GM19395 (cell line): ENCODE data around the gene RTN4RL2.

Experiments used
- ATAC-seq: cut with Tn5 transposase; IDR thresholded peaks from one replicate; pipeline ENCODE4 v1.9.1; 2021; ENCODE audit warnings: mild to moderate bottlenecking, moderate library complexity; ENCODE audit not compliant: unreplicated experiment

RTN4RL2 gene

GRCh38 chr11:57461841-57462489, 1.6 kb downstream of the RTN4RL2 start:
- no peak for ATAC-seq

GRCh38 chr11:57462597-57462996, 2.3 kb downstream of the RTN4RL2 start:
- ATAC-seq = no peak

GRCh38 chr11:57463671-57464538, 3.6 kb downstream of the RTN4RL2 start:
- ATAC-seq = no peak

DNA sequence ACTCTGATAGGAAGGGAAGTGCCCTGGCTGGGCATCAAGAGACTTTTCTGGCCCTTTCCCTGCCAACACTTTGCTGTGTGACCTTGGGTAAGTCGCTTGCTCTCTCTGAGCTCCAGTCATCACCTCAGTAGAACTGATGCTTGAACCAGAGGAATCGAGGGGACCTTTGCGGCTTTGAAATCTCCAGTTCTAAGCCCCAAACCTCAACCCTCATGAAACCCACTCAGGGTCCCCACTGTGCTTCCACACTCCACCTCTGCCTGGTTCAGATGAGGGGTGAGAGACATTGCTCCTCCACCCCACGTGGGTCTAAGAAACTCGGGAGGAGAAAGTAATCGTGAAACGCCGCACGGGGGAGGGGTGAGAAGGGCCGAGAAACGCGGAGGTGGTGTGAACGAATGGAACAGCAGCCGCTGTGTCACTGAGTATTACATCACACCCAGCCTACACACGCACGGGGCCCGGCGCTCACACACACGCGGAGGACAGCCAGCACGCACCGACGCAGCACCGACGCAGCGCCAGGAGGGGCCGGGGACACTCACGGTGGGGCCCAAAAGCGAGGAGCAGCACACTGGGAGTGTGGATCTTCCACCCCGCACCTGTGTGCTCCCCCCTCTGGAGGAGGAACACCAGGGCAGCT, 4.3 kb downstream of the RTN4RL2 start:
- no peak for ATAC-seq

GRCh38 chr11:57466680-57467079, 6.4 kb downstream of the RTN4RL2 start:
- no peak for ATAC-seq

- ATAC-seq = no peak
Observed at GRCh38 chr11:57467508-57468157, 7.3 kb downstream of the RTN4RL2 start.

DNA sequence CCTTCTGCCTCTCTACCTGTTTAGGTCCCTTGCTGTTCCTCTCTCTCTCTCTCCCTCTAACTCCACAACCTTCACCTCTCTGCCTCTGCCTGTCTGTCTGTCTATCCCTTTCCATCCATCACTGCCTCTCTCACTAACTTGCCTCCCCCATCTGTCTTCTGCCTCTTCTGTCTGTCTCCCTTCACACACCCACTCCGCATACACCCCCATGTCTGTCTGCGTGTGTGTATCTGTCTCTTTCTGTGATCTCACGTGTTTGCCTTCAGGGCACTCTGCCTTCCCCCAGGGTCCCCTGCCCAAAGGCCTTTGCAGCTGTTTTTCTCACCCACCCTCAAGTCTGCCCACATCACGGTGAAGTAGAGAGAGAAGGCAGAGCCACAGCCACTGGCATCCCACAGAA, 7.9 kb downstream of the RTN4RL2 start:
- no peak for ATAC-seq

GRCh38 chr11:57469268-57469667, 8.9 kb downstream of the RTN4RL2 start:
- no peak for ATAC-seq

GRCh38 chr11:57471496-57471895, 11.2 kb downstream of the RTN4RL2 start:
- ATAC-seq = no peak

DNA sequence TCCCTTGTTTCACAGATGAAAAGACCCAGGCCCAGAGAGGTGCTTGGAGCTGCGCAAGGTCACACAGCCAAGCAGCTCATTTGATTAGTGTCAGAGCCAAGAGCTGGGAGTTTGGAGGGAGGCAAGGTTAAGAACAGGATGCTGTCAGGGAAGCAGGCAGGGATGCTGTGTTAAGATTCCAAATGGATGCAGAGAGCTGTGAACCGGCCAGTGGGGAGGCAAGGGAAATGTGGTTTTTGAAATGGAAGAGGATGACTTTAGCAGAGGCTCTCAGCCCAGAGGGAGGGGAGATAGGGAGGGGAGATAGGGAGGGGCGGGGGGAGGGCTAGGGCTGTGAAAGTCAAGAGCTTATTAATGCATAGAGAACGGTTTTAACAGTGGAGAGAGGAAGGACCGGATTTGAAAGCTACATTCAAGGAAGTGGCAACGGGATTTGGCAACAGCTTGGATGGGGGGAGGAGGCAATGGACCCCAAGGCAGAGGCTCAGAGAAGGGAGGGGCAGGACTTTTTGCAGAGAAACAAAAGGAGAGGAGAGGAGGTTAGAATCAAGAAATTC, 13.0 kb downstream of the RTN4RL2 start:
- no peak for ATAC-seq

GRCh38 chr11:57474017-57474802, 13.9 kb downstream of the RTN4RL2 start:
- peak; percentile 34 for ATAC-seq

- no peak for ATAC-seq
Observed at GRCh38 chr11:57474803-57475115, 14.4 kb downstream of the RTN4RL2 start.

DNA sequence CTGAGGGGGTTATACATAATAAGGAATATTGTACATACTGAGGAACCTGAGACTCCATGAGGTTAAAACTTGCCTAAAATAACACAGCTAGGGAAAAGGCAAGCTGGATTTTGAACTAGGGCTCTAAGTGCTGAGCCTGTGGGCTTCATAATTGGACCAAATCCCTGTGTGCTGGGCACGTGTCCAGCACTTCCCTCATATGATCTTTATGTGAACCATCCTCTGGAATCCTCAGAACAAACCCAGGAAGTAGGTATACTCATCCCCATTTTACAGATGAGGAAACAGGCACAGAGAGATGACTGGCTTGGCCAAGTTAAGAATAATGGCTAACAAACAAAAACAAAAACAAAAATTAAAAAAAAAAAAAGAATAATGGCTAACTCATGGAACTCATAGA, 14.9 kb downstream of the RTN4RL2 start:
- no peak for ATAC-seq

- ATAC-seq = no peak
Observed at GRCh38 chr11:57475671-57476046, 15.3 kb downstream of the RTN4RL2 start.

- peak; percentile 35 for ATAC-seq
Observed at GRCh38 chr11:57476047-57476756, 15.9 kb downstream of the RTN4RL2 start.

DNA sequence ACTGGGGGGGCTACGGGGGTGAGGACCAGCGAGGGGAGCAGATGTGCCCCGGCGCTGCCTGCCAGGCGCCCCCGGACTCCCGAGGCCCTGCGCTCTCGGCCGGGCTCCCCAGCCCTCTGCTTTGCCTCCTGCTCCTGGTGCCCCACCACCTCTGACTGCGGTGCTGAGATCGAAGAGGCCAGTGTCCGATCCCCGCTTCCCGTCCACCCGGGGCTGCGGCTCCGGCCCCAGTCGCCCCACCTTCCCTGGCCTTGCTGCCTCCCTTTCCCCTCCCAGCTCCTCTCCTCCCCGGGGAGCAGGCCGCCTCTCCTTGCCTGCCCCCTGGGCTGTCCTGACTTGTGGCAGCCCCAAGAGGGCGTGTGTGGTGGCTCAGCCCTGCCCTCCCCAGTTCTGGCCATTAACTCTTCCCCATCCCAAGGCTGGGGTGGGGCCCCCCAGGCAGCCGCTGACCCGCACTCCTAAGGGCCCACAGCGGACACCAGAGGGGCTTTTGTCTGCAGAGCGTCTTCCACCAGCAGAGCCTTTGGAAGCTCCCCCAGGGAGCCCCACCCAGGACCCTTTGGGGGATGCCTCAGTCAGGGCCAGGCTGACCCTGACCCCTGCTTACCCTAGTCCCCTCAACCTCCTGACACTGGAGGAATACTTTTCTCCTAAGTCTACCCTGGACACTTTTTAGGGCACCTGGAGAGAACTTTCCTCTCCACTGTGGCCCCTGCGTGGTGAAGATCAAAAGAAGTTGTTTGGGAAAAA, 16.6 kb downstream of the RTN4RL2 start:
- peak; percentile 55 for ATAC-seq

DNA sequence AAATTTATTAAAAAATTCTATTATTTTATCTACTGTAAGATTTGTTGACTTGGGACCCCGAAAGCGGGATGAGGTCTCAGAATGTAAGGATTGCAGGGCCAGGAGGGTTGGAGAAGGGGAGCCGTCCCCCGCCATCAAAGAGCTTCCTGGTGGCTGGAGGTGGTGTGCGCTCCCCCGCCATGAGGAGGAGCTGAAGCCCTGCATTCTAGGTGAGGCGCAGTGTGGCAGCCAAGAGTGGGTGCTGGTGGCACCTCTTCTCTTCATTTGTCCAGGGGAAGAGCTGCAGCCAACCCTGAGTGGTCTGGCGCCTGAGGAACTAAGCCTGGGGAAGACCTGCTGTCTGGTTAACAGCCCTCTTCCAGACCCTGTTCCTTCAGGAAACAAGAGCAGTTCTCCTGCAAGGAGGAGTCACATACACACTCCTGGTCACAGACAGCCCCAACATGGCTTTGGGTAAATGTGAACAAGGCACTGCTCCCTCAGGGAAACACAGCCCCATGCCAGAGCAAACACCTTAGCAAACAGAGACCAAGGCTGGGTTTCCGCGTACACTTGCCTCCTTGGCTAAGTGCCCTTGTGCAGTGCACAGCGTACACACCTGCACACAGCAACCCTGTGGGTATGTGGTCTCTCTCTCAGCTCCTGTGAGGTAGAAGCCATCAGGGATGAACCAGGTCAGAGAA, 17.3 kb downstream of the RTN4RL2 start:
- no peak for ATAC-seq

GRCh38 chr11:57479021-57479663, 18.8 kb downstream of the RTN4RL2 start:
- no peak for ATAC-seq
